Epithelial cell of esophagus (primary cell): ENCODE data around the gene SAMHD1.

Source experiments
- DNase-seq: peaks from one replicate; pipeline ENCODE4 v3.0.0; 2010; ENCODE audit warnings: low read depth
- H3K4me3 ChIP-seq: 2 replicates; pipeline ENCODE4 v1.5.1; 2011; ENCODE audit warnings: mild to moderate bottlenecking, low read length, control low read depth
- CTCF ChIP-seq: IDR thresholded peaks from 2 replicates; pipeline ENCODE4 v1.5.1; 2011; ENCODE audit warnings: low read depth, mild to moderate bottlenecking, low read length, control low read depth, inconsistent platforms; ENCODE audit not compliant: insufficient read depth; ENCODE audit errors: missing control alignments

SAMHD1 gene

DNA sequence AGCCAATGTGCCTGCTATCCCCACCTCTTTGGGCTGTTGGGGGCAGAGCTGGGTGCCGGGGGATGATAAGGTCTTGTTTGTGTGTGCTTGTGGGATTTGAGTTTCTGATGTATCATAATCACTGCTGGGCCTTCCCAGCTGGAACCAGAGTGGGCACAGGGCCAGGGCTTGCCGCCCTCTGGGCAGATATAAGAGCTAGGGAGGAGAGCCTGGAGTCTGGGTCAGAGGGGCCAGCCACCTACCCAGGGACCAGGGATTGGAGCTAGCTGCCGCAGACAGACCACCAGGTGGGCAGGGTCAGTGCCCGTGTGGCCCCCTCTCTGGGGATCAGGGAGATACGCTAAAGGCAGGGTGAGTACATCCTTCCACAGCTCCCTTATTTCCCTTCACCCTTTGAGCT is 78.7 kb downstream of the SAMHD1 start:
- DNase-seq: no peak
- TF ChIP-seq CTCF: no peak
- no peak overlapping the region for H3K4me3 ChIP-seq

- H3K4me3 ChIP-seq: no peak overlapping the region
- no peak for TF ChIP-seq CTCF
- DNase-seq: no peak
These were observed 79.6 kb downstream of the SAMHD1 start for GRCh38 chr20:36871640-36872570.

GRCh38 chr20:36866681-36867495 is 84.6 kb downstream of the SAMHD1 start:
- H3K4me3 ChIP-seq: no peak overlapping the region
- no peak for TF ChIP-seq CTCF
- DNase-seq: no peak

DNA sequence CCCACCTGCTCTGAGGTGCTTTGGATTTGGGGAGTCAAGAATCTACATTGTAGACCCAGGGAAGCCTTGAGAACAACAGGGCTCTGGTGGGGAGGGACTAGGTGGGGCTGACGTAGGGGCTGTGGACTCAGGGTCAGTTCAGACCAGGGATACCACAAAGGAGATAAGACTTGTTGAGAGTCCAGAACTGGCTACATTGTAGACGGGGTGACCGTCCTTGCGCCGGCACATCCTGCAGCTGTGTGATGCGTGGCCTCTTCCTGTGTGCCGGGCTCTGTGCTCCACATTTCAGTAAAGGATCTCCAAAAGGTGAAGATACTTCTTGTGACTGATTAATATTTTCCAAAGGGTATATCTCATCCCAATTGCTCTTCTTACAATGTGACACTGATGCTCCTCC is 85.3 kb downstream of the SAMHD1 start:
- no peak for DNase-seq
- no peak for TF ChIP-seq CTCF
- H3K4me3 ChIP-seq: no peak overlapping the region

DNA sequence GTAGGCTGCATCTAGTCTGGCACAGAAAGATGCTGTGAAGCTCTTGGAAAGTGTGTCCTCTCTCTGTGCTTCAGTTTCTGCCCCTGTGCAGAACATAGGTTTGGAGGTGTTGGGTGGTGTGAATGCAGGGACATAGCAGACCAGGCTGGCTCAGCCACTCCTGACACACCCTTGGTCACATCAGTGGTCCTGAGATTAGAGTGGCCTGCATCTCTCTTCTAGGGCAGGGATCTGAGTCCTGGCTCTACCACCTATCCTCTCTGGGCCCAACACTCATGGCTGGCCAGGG is 85.7 kb downstream of the SAMHD1 start:
- DNase-seq: no peak
- H3K4me3 ChIP-seq: no peak overlapping the region
- no peak for TF ChIP-seq CTCF

DNA sequence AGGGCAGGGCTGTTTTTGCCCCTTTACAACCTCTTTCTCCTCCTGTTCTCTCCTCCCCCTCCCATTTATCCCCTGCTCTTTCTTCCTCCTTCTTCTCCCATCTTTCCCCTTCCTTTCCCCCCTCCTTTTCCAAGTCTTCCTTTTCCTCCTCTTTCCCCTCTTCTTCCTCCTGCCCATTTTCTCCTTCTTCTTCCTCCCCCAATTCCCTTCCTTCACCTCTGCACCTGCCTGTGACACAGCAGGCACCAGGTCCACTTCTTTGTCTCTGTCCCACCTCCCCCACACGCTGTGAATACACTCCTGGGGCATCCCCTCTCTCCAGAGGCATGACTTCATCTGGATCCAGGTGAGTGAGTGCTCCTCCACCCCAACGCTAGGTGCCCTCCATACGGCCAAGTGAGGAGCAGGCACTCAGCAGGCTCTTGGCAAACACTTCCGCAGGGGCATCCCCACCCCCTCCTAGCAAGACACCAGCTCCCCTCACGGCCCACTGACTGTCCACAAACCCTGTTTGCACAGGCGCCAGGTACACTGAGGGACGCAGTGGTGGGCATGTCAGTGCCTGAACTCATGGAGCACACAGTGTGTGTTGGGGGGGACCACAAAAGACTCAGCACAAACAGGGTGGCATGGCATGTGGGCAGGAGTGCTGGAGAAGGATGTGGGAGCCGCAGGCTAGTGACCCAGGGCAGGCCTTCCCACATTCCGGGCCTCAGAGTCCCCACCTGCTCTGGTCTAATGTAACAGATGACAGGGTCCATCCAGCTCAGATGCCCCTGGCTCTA is 86.2 kb downstream of the SAMHD1 start:
- no peak for TF ChIP-seq CTCF
- no peak overlapping the region for H3K4me3 ChIP-seq
- no peak for DNase-seq
